Measurements from ENCODE around the gene IL1RN.

The IL1RN gene

DNA sequence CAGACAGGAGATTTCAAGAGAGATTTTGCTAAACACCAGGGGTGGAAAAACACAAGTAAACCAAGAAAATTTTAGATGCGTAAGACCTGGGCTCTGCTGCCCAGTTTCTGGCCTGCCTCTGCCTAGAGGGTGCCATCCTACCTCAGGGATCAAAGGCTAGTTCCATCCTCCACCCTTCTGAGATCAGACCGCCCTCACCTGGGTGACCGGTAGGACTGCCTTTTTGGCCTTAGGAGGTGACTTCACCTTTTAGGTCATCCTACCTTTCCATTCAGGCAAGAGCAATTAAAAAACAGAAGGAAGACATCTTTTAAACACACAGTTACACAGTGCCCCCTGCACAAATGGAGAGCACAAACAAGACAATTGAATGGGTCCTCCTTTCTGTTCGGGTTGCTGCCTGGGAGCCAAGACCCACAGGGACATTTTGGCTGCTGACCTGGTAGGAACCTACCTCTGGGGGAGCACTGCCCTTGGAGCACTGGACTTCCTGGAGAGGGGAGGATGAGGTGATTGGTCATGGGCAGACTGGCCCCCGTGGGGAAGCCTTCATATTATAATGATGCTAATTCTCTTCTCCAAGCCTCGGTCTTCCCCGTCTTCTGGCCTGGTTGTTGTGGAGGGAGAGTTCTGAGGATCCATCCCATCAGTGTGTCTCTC lies 49.4 kb downstream of the IL1RN start:
- in situ Hi-C loops (cut with MboI; ENCODE audit: low sequenced_read_pairs, unreplicated experiment) = no loop called here
- no peak for DNase-seq (ENCODE audit: low spot score)
- TF ChIP-seq, protein P1, sequence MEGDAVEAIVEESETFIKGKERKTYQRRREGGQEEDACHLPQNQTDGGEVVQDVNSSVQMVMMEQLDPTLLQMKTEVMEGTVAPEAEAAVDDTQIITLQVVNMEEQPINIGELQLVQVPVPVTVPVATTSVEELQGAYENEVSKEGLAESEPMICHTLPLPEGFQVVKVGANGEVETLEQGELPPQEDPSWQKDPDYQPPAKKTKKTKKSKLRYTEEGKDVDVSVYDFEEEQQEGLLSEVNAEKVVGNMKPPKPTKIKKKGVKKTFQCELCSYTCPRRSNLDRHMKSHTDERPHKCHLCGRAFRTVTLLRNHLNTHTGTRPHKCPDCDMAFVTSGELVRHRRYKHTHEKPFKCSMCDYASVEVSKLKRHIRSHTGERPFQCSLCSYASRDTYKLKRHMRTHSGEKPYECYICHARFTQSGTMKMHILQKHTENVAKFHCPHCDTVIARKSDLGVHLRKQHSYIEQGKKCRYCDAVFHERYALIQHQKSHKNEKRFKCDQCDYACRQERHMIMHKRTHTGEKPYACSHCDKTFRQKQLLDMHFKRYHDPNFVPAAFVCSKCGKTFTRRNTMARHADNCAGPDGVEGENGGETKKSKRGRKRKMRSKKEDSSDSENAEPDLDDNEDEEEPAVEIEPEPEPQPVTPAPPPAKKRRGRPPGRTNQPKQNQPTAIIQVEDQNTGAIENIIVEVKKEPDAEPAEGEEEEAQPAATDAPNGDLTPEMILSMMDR (IDR thresholded peaks at IDR 0.05; ENCODE audit: borderline replicate concordance, control extremely low read depth, extremely low read depth, insufficient read depth, missing control alignments) = no peak

DNA sequence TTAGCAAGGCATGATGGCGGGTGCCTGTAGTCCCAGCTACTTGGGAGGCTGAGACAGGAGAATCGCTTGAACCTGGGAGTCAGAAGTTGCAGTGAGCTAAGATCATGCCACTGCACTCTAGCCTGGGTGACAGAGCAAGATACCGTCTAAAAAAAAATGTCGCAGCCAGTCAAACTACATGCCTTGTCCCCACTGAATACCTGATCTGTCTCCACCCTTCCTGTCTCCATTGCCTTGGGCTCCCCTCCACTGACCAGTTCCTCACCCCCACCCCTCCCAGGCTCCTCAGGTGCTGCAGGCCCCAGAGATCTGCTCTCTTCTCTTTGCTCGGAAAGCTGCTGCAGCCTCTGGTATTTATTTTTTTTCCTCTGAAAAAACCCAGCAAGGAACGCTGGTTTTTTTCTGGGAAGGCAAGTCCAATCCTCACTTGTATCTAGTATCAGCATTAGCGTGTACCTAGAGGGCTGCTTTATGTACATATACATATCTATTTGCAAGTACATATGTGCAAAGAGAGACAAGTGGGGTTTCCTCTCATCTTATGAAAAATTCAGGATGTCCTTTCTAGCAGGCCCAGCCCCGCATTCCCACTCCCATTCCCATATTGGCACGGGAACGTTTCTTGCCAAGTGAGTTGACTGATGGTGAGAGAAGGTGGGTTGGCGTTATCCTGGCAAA lies 50.8 kb downstream of the IL1RN start:
- no peak for DNase-seq (ENCODE audit: low spot score)
- TF ChIP-seq, protein P1 (IDR thresholded peaks at IDR 0.05; ENCODE audit: borderline replicate concordance, control extremely low read depth, extremely low read depth, insufficient read depth, missing control alignments) = no peak

GRCh38 chr2:113178891-113179290 lies 51.5 kb downstream of the IL1RN start:
- TF ChIP-seq, protein P1 (IDR thresholded peaks at IDR 0.05; ENCODE audit: borderline replicate concordance, control extremely low read depth, extremely low read depth, insufficient read depth, missing control alignments) = no peak

More for the DNA sequence above, 50.8 kb downstream of the IL1RN start:
- in situ Hi-C loops (cut with MboI; ENCODE audit: low sequenced_read_pairs, unreplicated experiment) = no loop called here

DNA sequence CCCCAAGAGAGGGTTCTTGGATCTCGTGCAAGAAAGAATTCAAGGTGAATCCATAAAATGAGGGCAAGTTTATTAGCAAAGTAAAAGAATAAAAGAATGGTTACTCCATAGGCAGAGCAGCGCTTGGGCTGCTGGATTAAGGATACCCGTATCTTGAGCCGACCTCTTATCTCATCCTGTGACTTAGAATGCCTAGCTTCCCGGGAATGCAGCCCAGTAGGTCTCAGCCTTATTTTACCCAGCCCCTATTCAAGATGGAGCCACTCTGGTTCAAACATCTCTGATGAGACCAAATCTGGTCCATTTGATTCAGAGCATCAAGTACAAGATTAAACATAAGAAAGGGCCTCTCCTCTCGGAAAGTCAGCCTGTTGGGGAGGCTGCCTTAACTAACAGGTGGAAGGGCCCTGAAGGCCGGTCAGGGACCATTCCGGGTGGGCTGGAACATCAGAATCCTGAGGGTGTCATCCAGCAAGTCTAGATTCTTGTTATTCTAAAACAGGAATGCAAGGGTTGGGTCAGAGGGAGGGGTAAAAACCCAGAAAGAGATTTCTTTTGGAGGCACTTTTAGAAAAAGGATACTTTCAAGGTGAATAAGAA lies 52.1 kb downstream of the IL1RN start:
- in situ Hi-C loops (cut with MboI; ENCODE audit: low sequenced_read_pairs, unreplicated experiment) = no loop called here
- no peak for DNase-seq (ENCODE audit: low spot score)

More at GRCh38 chr2:113178891-113179290, 51.5 kb downstream of the IL1RN start:
- DNase-seq (ENCODE audit: low spot score) = no peak
- in situ Hi-C loops (cut with MboI; ENCODE audit: low sequenced_read_pairs, unreplicated experiment) = no loop called here

DNA sequence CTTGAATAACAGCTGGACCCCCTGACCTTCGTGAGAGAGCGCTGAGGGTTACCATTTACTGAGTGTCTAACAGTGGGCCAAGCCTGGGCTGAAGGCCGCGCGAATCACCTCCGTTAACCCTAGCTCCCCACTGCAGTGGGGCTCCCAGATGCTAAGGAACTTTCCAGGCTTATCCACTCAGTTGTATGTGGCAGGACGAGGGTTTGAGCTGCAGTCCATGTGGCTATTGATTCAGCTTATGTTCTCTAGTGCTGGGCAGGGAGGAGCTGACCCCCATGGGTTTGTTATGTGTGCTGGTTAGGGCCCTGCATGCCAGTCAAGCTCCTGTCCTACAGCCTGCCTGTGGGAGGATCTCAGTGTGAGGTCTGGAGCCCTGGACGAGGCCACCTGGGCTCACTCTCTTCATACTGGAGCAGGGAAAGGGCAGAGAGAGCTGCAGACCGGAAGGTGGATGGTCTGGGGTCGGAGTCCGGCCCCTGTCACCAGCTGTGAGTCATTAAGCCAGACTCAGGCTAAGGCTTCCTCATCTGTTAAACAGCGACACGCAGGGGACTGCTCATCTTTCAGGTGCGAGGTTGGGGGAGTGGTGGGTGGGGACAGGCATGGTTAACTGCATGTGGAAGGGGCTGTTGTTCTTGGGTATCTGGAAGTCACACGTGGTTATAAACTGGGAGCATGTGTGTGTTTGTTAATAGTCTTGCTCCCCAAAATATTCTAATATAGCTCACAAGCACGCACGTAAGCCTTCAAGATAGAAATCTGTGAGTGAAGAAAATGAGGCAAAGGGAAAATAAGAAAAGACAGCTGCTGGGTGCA lies 52.9 kb downstream of the IL1RN start:
- TF ChIP-seq, protein P1 (IDR thresholded peaks at IDR 0.05; ENCODE audit: borderline replicate concordance, control extremely low read depth, extremely low read depth, insufficient read depth, missing control alignments) = no peak
- no peak for DNase-seq (ENCODE audit: low spot score)
- in situ Hi-C loops (cut with MboI; ENCODE audit: low sequenced_read_pairs, unreplicated experiment) = no loop called here

More for the DNA sequence above, 52.1 kb downstream of the IL1RN start:
- TF ChIP-seq, protein P1 (IDR thresholded peaks at IDR 0.05; ENCODE audit: borderline replicate concordance, control extremely low read depth, extremely low read depth, insufficient read depth, missing control alignments) = no peak

All from GM13976 (cell line).